Measurements from ENCODE around the gene THSD7B. TPM values are rescaled to one million over a fixed set of nuclear protein-coding genes. Genes with fewer than 3 reads are reported as not detected.

THSD7B gene
- total RNA-seq, 4 donors from 2014 or later = 0.80 to 0.83 TPM; not detected in 2

- Histone ChIP-seq H3K4me1 (no peaks in the 10 kb centered on the region), H3K27me3 (no peaks in the 10 kb centered on the region), H3K27ac (no peak overlapping the region), H3K4me3 (no peak overlapping the region), H3K9me3 (no peaks in the 10 kb centered on the region), H3K36me3 (no peaks in the 10 kb centered on the region)
- no peak for TF ChIP-seq POLR2A (IDR thresholded peaks at IDR 0.05)
- no peak for TF ChIP-seq CTCF (IDR thresholded peaks at IDR 0.05)
- no peak for DNase-seq
These were observed 128.8 kb downstream of the THSD7B start for GRCh38 chr2:136894007-136894634.

GRCh38 chr2:136901732-136902131 is 136.4 kb downstream of the THSD7B start:
- H3K27me3 ChIP-seq = no peaks in the 10 kb centered on the region
- no peak overlapping the region for H3K27ac ChIP-seq
- no peaks in the 10 kb centered on the region for H3K36me3 ChIP-seq
- no peaks in the 10 kb centered on the region for H3K4me1 ChIP-seq
- H3K9me3 ChIP-seq = no peaks in the 10 kb centered on the region
- TF ChIP-seq POLR2A (IDR thresholded peaks at IDR 0.05) = no peak
- TF ChIP-seq CTCF (IDR thresholded peaks at IDR 0.05) = no peak
- H3K4me3 ChIP-seq = no peak overlapping the region
- DNase-seq = no peak

DNA sequence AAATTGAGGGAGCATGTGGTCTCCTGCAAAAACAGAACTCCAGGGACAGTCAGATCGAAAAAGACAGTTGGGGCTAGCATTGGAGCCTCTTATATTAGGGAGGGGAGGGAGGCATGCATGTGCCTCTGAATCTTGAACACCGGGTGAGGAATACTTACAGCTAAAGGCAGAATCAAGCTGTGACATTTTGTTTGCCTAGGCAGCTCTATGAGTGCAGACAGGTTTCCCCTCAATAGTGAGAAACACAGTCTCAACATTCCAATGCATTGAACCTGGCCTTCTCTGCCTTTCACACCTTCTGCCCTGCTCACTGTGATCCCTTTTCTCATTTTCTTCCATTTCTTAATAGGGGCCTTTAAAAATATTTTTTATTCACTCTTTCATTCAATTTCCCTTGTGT is 140.4 kb downstream of the THSD7B start:
- H3K4me3 ChIP-seq = no peak overlapping the region
- no peak for DNase-seq
- TF ChIP-seq POLR2A (IDR thresholded peaks at IDR 0.05) = no peak
- no peak for TF ChIP-seq CTCF (IDR thresholded peaks at IDR 0.05)

GRCh38 chr2:136909777-136910176 is 144.4 kb downstream of the THSD7B start:
- H3K27ac ChIP-seq = no peak overlapping the region

More for the DNA sequence above, 140.4 kb downstream of the THSD7B start:
- Histone ChIP-seq H3K9me3 (no peaks in the 10 kb centered on the region), H3K27me3 (no peaks in the 10 kb centered on the region), H3K4me1 (no peaks in the 10 kb centered on the region), H3K27ac (no peak overlapping the region), H3K36me3 (no peaks in the 10 kb centered on the region)

DNA sequence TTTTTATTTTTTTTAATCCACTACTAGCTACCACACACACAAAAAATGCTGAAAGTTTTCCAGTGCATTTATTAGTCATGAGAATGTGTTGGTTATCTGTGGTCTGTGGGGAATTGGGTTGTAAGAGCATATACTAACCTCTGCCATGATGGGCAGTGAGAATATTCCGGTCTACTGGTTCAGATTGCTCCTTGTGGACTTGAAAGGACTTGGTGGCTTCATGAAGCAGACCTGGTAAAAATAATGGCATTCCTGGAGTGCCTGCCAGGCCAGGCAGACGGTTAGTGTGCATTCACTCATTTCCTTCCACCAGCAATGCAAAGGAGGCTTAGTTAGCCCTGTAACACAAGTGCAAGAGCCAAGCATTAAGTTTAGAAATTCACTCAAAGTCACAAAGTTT is 150.8 kb downstream of the THSD7B start:
- no peak for DNase-seq
- no peaks in the 10 kb centered on the region for H3K4me1 ChIP-seq
- no peaks in the 10 kb centered on the region for H3K27me3 ChIP-seq
- H3K4me3 ChIP-seq = no peak overlapping the region
- no peak for TF ChIP-seq CTCF (IDR thresholded peaks at IDR 0.05)
- no peak for TF ChIP-seq POLR2A (IDR thresholded peaks at IDR 0.05)
- no peaks in the 10 kb centered on the region for H3K36me3 ChIP-seq
- no peaks in the 10 kb centered on the region for H3K9me3 ChIP-seq
- H3K27ac ChIP-seq = no peak overlapping the region

More at GRCh38 chr2:136909777-136910176, 144.4 kb downstream of the THSD7B start:
- H3K4me3 ChIP-seq = no peak overlapping the region
- TF ChIP-seq POLR2A (IDR thresholded peaks at IDR 0.05) (no peak), CTCF (IDR thresholded peaks at IDR 0.05) (no peak)
- H3K27me3 ChIP-seq = no peaks in the 10 kb centered on the region
- no peaks in the 10 kb centered on the region for H3K36me3 ChIP-seq
- no peak for DNase-seq
- no peaks in the 10 kb centered on the region for H3K9me3 ChIP-seq
- no peaks in the 10 kb centered on the region for H3K4me1 ChIP-seq

Data from Peyer's patch (tissue), 4 donors.